KG1 (cell line): ENCODE data around the gene VKORC1.

Experiments used
- DNase-seq: peaks from one replicate; lab custom pipeline; 2025; lab: John Stamatoyannopoulos, UW

VKORC1 gene

DNA sequence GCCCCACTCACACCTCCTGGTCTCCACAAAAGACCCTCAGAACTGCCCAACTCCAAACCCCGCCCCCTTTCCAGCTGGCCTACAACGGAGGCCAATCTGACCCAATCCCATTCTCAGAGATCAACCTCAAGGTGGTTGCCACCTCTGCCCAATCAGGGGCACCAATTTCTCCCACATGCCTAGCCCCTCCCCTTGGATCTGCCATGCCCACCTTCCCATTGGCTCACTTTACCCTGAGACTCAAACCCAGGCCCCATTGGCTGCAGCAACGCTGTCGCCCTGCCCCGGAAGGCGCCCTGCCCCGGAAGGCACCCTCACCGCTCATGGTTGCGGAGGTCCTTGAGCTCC is 31.1 kb downstream of the VKORC1 start:
- DNase-seq: no peak

DNA sequence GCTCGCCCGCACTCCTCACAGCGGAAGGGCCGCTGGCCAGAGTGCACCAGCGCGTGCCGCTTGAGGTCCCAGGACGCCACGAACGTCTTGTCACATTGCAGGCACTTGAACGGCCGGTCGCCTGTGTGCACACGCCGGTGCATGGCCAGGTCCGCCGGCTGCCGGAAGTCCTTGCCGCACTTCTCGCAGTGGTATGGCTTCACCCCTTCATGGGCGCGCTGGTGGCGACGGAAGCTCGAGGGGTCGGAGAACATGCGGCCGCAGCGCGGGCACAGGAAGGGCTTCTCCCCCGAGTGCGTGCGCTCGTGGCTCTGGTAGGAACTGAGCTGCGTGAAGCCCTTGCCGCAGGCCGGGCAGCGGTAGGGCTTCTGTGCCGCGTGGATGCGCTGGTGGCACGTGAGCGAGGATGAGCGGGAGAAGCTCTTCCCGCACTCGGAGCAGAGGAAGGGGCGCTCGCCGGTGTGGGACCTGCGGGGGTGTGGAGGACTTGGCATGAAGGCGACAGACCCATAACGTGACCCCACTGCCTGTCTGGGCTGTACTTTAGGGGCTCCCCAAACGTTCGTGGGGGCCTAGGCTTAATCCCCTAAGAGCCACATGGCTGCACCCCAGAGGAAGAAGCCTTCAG is 32.7 kb downstream of the VKORC1 start:
- DNase-seq: no peak

DNA sequence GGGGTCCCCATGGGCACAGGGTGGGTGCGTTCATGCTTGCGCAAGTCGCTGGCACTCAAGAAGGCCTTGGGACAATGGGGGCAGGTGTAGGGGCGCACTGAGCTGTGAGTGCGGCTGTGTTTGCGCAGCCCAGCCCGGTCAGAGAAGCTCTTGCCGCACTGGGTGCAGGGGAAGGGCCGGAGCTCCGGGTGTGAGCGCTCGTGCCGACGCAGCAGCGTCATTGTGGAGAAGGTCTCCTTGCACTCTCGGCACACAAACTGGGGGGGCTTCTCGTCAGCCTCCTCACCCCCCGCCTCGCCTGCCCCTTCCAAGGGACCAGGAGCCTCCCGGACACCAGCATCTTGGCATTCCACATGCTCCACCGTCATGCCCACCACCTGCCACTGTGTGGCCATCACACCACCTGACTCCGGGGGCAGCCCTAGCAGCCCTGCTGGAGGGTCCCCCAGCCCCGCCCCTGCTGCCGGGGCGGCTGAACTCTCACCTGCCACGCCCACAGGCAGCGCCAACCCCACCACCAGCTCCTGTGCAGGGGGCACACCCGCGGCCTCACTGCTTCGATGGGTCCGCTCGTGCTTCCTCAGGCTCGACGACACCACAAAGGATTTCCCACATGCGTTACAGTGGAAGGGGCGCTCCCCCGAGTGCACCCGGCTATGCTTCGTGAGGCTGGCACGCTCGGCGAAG is 33.3 kb downstream of the VKORC1 start:
- no peak for DNase-seq

DNA sequence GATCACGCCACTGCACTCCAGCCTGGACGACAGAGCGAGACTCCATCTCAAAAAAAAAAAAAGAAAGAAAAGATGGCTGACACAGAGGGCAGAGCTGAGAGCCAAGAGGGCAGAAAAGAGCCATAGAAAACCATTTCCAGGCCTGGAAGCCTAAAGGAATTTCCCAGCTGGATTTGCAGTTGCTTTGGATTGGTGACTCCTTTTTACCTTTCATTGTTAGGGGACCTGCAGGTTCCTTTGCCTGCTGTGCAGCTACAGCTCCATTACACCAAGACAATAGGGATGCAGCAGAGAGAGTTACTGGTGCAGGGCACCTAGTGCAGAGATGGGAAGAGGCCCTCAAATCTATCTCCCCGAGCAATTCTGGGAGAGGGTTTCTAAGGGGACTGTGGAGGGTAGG is 39.0 kb downstream of the VKORC1 start:
- no peak for DNase-seq

DNA sequence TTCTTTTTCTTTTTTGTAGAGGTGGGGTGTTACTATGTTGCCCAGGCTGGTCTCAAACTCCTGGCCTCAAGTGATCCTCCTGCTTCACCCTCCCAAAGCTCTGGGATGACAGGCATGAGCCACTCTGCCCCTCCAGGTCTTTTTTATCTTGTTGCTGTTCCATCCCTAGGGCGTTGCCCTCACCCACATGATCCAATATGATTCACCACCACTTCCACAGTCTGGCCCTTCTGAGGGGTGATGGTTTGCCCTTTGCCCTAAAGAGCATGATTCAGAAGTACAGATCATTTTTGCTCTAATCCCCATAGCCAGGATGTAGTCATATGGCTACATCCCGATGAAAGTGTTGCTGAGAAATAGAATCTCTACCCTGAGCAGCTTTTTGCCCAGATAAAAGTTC is 42.5 kb downstream of the VKORC1 start:
- no peak for DNase-seq

DNA sequence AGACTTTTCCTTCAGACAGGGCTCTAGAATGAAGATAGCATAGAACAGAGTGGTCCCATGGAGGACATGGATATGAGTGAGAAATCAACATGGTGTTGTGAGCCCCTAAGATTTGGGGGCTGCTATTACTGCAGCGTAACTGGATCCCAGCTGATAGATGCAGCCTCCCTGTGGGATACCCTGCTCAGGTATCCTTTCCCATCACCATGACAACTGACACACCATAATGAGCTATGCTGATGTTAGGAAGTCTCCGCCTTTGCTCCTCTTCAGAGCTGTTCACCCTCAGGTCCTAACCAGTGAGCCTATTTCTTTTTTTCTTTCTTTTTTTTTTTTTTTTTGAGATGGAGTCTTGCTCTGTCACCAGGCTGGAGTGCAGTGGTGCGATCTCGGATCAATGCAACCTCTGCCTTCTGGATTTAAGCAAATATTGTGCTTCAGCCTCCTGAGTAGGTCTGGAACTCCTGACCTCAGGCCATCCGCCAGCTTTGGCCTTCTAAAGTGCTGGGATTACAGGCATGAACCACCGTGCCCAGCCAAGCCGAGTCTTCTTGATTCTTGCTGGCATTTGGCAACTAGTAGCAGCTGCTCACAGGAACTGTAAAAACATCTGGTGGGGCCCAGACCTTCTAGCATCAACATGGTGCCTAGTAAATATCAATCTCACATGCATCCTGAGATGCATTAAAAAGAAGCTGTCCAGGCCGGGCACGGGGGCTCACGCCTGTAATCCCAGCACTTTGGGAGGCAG is 44.1 kb downstream of the VKORC1 start:
- DNase-seq: no peak

DNA sequence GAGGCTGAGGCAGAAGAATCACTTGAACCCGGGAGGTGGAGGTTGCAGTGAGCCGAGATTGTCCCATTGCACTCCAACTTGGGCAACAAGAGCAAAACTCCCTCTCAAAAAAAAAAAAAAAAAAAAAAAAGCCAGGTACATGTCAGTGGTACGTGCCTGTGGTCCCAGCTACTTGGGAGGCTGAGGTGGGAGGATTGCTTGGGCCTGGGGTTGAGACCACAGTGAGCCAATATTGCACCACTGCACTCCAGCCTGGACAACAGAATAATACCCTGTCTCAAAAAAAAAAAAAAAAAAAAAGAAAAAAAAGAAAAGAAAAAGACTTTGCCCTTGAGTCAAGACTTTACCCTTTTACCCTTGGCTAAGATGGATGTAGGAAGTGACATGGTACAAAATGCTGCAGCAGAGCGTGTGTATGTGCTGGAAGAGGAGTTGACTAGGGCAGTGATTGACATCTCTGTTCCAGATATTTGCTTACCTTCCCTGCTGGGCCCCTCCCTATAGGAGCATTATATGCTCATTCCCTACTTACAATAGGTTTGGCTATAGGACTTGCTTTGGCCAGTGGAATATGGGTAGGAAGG is 50.6 kb downstream of the VKORC1 start:
- DNase-seq: no peak

DNA sequence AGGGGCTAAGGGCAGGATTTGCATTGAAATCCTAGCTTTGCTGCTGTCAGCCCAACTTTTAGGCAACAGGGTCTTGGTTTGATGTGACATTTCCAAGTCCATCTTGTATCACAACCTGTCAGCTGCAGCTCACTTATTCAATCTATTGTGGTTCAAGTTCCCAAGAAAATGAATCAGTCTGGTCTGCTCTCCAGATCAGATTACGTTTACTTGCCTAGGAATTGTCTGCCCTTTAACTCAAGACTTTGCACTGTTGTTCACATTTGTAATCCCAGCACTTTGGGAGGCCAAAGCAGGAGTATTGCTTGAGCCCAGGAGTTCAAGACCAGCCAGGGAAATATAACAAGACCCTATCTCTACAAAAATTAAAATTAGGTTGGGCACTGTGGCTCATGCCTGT is 51.2 kb downstream of the VKORC1 start:
- no peak for DNase-seq

DNA sequence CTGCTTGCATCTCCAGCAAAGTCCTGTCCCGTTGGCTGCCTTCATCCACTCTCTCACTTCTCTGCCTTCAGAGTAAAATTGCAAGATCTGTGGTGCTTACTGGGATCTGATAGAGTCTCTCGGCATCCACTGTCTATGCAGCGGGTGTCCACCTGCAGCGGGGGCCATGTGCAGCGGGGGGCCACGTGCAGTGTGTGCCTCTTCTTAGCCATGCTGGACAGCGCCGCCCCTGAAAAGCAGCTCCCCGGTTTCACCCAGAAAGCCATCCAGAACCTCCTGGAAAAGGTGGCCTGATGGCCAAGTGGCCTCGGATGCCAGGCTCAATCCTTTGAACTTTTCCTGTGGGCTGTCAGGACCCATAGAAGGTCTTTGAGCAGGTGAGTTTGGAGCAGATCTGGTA is 51.7 kb downstream of the VKORC1 start:
- DNase-seq: no peak
